A673 (cell line): ENCODE measurements around the gene LIPI. TPM values are rescaled to one million over a fixed set of nuclear protein-coding genes. Genes with fewer than 3 reads are reported as not detected.

Source experiments
- BruUV-seq: library from RNA; stranded (reverse); fragments of 400-500 nt; replicated peaks from 2 replicates; lab custom pipeline; 2021; lab: Mats Ljungman, UMichigan
- CTCF ChIA-PET: fragments of 300-600 bp; sonication (Branson Sonifier 250); formaldehyde crosslinking; loops from one replicate; lab custom pipeline; 2022; ENCODE audit warnings: antibody characterized with exemption; lab: Charles Lee
- POLR2A ChIA-PET: fragments of 300-600 bp; sonication (Branson Sonifier 250); formaldehyde crosslinking; loops from one replicate; lab custom pipeline; 2022; ENCODE audit warnings: antibody characterized with exemption; ENCODE audit not compliant: low non-redundant PET; lab: Charles Lee
- DNase-seq: peaks from one replicate; pipeline ENCODE4 v3.0.0-alpha.2; 2015; ENCODE audit warnings: low spot score
- H3K27ac ChIP-seq: fragments of 200-600 bp; sonication (generic); 2 replicates; pipeline ENCODE4 v1.5.1; 2016; ENCODE audit warnings: mixed run types, low read depth, mild to moderate bottlenecking, mixed read lengths, antibody characterized with exemption, low read length; ENCODE audit not compliant: poor library complexity, severe bottlenecking
- H3K27me3 ChIP-seq: fragments of 200-600 bp; sonication (generic); replicated peaks from 2 replicates; pipeline ENCODE4 v1.6.1; 2017; ENCODE audit warnings: mixed run types, low read depth, mild to moderate bottlenecking, mixed read lengths, antibody characterized with exemption, low read length; ENCODE audit not compliant: insufficient read depth, poor library complexity
- H3K36me3 ChIP-seq: fragments of 200-600 bp; sonication (generic); 2 replicates; pipeline ENCODE4 v1.6.1; 2016; ENCODE audit warnings: mixed run types, mild to moderate bottlenecking, mixed read lengths, antibody characterized with exemption, low read length; ENCODE audit not compliant: insufficient read depth, poor library complexity, severe bottlenecking
- H3K4me1 ChIP-seq: fragments of 200-600 bp; sonication (generic); 2 replicates; pipeline ENCODE4 v1.6.1; 2017; ENCODE audit warnings: mixed run types, mild to moderate bottlenecking, mixed read lengths, antibody characterized with exemption, low read length; ENCODE audit not compliant: insufficient read depth, poor library complexity, severe bottlenecking
- H3K4me3 ChIP-seq: fragments of 200-600 bp; sonication (generic); 2 replicates; pipeline ENCODE4 v1.5.1; 2016; ENCODE audit warnings: low read depth, mixed run types, mild to moderate bottlenecking, mixed read lengths, low read length; ENCODE audit not compliant: poor library complexity, severe bottlenecking
- H3K9me3 ChIP-seq: fragments of 200-600 bp; sonication (generic); 2 replicates; pipeline ENCODE4 v1.6.1; 2016; ENCODE audit warnings: mixed run types, low read depth, mild to moderate bottlenecking, mixed read lengths, antibody characterized with exemption, low read length; ENCODE audit not compliant: poor library complexity, severe bottlenecking
- CTCF ChIP-seq: fragments of 300-800, 200-600 bp; sonication (generic); conservative IDR thresholded peaks from 2 replicates; pipeline ENCODE4 v1.5.1; 2017; ENCODE audit warnings: low read depth, mild to moderate bottlenecking, antibody characterized with exemption, low read length, moderate library complexity, mixed read lengths
- EZH2 ChIP-seq: fragments of 200-600 bp; sonication (generic); IDR thresholded peaks from 2 replicates; pipeline ENCODE4 v1.6.1; 2017; ENCODE audit warnings: borderline replicate concordance, low read depth, mild to moderate bottlenecking, mixed read lengths, antibody characterized with exemption, low read length; ENCODE audit not compliant: poor library complexity, severe bottlenecking
- intact Hi-C: fragments of 100-400 bp; cut with micrococcal nuclease; formaldehyde crosslinking; loops from one replicate; pipeline ENCODE4 v1.10.0; 2022; ENCODE audit not compliant: unreplicated experiment
- total RNA-seq: library from RNA; stranded (reverse); gene quantifications from 2 replicates; pipeline ENCODE4 v1.2.3, GENCODE V29; 2021

Gene LIPI
- total RNA-seq, 1 experiment from 2014 or later, result 138 TPM

- Histone ChIP-seq H3K9me3 (peaks cover 27% of the 10 kb centered on the region), H3K4me3 (no peak overlapping the region), H3K27ac (no peak overlapping the region), H3K4me1 (no peaks in the 10 kb centered on the region), H3K36me3 (peaks cover 38% of the 10 kb centered on the region), H3K27me3 (no peaks in the 10 kb centered on the region)
- CTCF ChIA-PET, result no interaction called here
- POLR2A ChIA-PET, result no interaction called here
- no peak for TF ChIP-seq CTCF
- TF ChIP-seq EZH2, result no peak
- no TSS peak for BruUV-seq
- intact Hi-C loops, result no loop called here
- no peak for DNase-seq
Observed at GRCh38 chr21:14229399-14229798, 18.6 kb upstream of the LIPI start.

- CTCF ChIA-PET, result no interaction called here
- TF ChIP-seq CTCF (no peak), EZH2 (no peak)
- no peak for DNase-seq
- intact Hi-C loops, result no loop called here
- Histone ChIP-seq H3K36me3 (peaks cover 97% of the 10 kb centered on the region), H3K27ac (no peak overlapping the region), H3K9me3 (peaks cover under 1% of the 10 kb centered on the region), H3K27me3 (no peaks in the 10 kb centered on the region), H3K4me3 (peak overlapping the region; percentile 90), H3K4me1 (peaks cover 22% of the 10 kb centered on the region)
- BruUV-seq, result no TSS peak
- POLR2A ChIA-PET, result no interaction called here
Observed at GRCh38 chr21:14223365-14223764, 12.6 kb upstream of the LIPI start.

GRCh38 chr21:14215971-14216641 is 5.4 kb upstream of the LIPI start, which contains the start of gene RBM11:
RBM11 (plus strand) TSS chr21:14216157; CDS start chr21:14216187, 30 bp downstream.
- TF ChIP-seq CTCF, result no peak
- no peak for TF ChIP-seq EZH2
- CTCF ChIA-PET, result no interaction called here
- H3K4me1 ChIP-seq, result peaks cover 39% of the 10 kb centered on the region
- intact Hi-C loops, result no loop called here
- DNase-seq, result peak; percentile 96
- H3K27me3 ChIP-seq, result no peaks in the 10 kb centered on the region
- H3K4me3 ChIP-seq, result peak within 1 kb of the TSS; percentile 90
- BruUV-seq, result no TSS peak
- no peaks in the 10 kb centered on the region for H3K9me3 ChIP-seq
- peak within 1 kb of the TSS; percentile 96 for H3K27ac ChIP-seq
- POLR2A ChIA-PET, result interaction anchor here (0.5 to 1.2 kb wide), 4 partner anchors 16 to 665 kb away, joined by 3 to 4 read pairs (median 4); no protein-coding TSS in a partner anchor
- H3K36me3 ChIP-seq, result peaks cover 36% of the 10 kb centered on the region
